K562 (cell line): ENCODE results near the gene REX1BD. TPM values are rescaled to one million over a fixed set of nuclear protein-coding genes. Genes with fewer than 3 reads are reported as not detected.
A peak's percentile ranks its signal among the peaks of the same experiment; 100 is the strongest.

ENCODE experiments used
- CBX3 ChIP-seq, 2 experiments: IDR thresholded peaks; 1 replicate in 1 of 2; 2 replicates in 1 of 2; pipeline ENCODE4 v1.6.1; 2012; ENCODE audit warnings: inconsistent platforms in 2 of 2, low read length in 2 of 2, borderline replicate concordance in 1 of 2, control low read depth in 1 of 2
- CBX5 ChIP-seq: IDR thresholded peaks from 2 replicates; pipeline ENCODE4 v1.6.1; 2014; ENCODE audit warnings: low read depth, borderline replicate concordance
- COPS2 ChIP-seq: fragments of 450-650 bp; conservative IDR thresholded peaks from 2 replicates; pipeline ENCODE4 v1.6.1; 2016; ENCODE audit warnings: mild to moderate bottlenecking, moderate library complexity
- GTF2A2 ChIP-seq: IDR thresholded peaks from 2 replicates; pipeline ENCODE4 v1.6.1; 2016; ENCODE audit warnings: mild to moderate bottlenecking, missing genetic modification characterization, missing compliant biosample characterization
- HCFC1 ChIP-seq: IDR thresholded peaks from 2 replicates; pipeline ENCODE4 v1.6.1; 2012; ENCODE audit warnings: low read depth, low read length, improper control_type of control experiment
- ILF3 ChIP-seq: fragments of 450-650 bp; IDR thresholded peaks from 2 replicates; pipeline ENCODE4 v1.6.1; 2018; ENCODE audit warnings: antibody characterized with exemption, mild to moderate bottlenecking, moderate library complexity, borderline replicate concordance
- KLF1 ChIP-seq: fragments of 450-650 bp; IDR thresholded peaks from 2 replicates; pipeline ENCODE4 v1.6.1; 2016; ENCODE audit warnings: missing genetic modification characterization, missing compliant biosample characterization
- KLF16 ChIP-seq: IDR thresholded peaks from 2 replicates; pipeline ENCODE4 v1.6.1; 2016; ENCODE audit warnings: antibody characterized with exemption
- SMAD3 ChIP-seq: fragments of 450-650 bp; formaldehyde crosslinking; conservative IDR thresholded peaks from 2 replicates; pipeline ENCODE4 v1.4.0; 2020; ENCODE audit warnings: mild to moderate bottlenecking
- TFAM ChIP-seq: fragments of 250-450 bp; sonication (Bioruptor Pico); conservative IDR thresholded peaks from 2 replicates; pipeline ENCODE4 v1.5.0; 2021; ENCODE audit warnings: mild to moderate bottlenecking, moderate library complexity
- THAP12 ChIP-seq: fragments of 250-450 bp; sonication (Bioruptor Pico); IDR thresholded peaks from 2 replicates; pipeline ENCODE4 v1.9.0; 2021; ENCODE audit warnings: mild to moderate bottlenecking, inconsistent platforms
- WHSC1 ChIP-seq: IDR thresholded peaks from one replicate; pipeline ENCODE4 v1.6.1; 2012; ENCODE audit warnings: low read length, control low read depth, inconsistent platforms
- ZNF133 ChIP-seq: fragments of 250-450 bp; sonication (Bioruptor Pico); IDR thresholded peaks from 2 replicates; pipeline ENCODE4 v1.4.0; 2020; ENCODE audit warnings: mild to moderate bottlenecking
- ZNF184 ChIP-seq: sonication (generic); formaldehyde crosslinking; IDR thresholded peaks from 2 replicates; pipeline ENCODE4 v1.5.0; 2020; ENCODE audit warnings: missing genetic modification reagents
- polyA plus RNA-seq, 8 experiments: library from polyadenylated mRNA; depleted of rRNA in 4 of 8; stranded (reverse) in 5 of 8; unstranded in 3 of 8; fragments of >200 nt; fragmentation: Nextera tagmentation in 2 of 8; fragmentation: Illumina TruSeq in 1 of 8; extraction: Ambion mirVana in 2 of 8; extraction: Trizol in 1 of 8; gene quantifications; 2 replicates each; pipeline versions ENCODE4 v1.2.1 to v1.2.3, GENCODE V29; 2011 to 2014; ENCODE audit warnings: inconsistent platforms in 1 of 8, missing spikeins in 1 of 8
- total RNA-seq, 7 experiments: library from RNA; depleted of rRNA in 6 of 7; stranded (reverse); fragments of >200 nt in 6 of 7; fragmentation: Illumina TruSeq in 2 of 7; extraction: Trizol in 2 of 7; gene quantifications; 2 replicates each; pipeline versions ENCODE4 v1.2.1 to v1.2.3, GENCODE V29; 2011 to 2021; ENCODE audit warnings: low replicate concordance in 1 of 7
- TF ChIP-seq, protein P1 (sequence below): fragments of 250-450 bp; sonication (Bioruptor Pico); IDR thresholded peaks from 2 replicates; pipeline ENCODE4 v1.4.0; 2020; ENCODE audit warnings: mild to moderate bottlenecking, moderate library complexity
- TF ChIP-seq, protein P2 (sequence below): fragments of 250-450 bp; sonication (Bioruptor Pico); IDR thresholded peaks from 2 replicates; pipeline ENCODE4 v1.8.0; 2022; ENCODE audit warnings: inconsistent platforms
- TF ChIP-seq, protein P3 (sequence below), 2 experiments: fragments of 450-650 bp in 1 of 2; sonication (generic) in 1 of 2; formaldehyde crosslinking; conservative IDR thresholded peaks; 2 replicates each; pipeline versions ENCODE4 v1.4.0 to v1.8.1; 2020 to 2022; ENCODE audit warnings: mild to moderate bottlenecking in 1 of 2, missing genetic modification reagents in 1 of 2
- TF ChIP-seq, protein P4 (sequence below): IDR thresholded peaks from 2 replicates; pipeline ENCODE4 v1.6.1; 2012; ENCODE audit warnings: low read depth, low read length, improper control_type of control experiment, borderline replicate concordance

Gene REX1BD
- total and polyA plus RNA-seq, 9 of the 15 experiments (the other 6 are each of a cell fraction or from before 2014, with no cell fraction given): 1.9 to 136 (median 13.8) TPM

GRCh38 chr19:18588611-18589379 is at the start of gene REX1BD (continued):
- TF ChIP-seq, protein P1, sequence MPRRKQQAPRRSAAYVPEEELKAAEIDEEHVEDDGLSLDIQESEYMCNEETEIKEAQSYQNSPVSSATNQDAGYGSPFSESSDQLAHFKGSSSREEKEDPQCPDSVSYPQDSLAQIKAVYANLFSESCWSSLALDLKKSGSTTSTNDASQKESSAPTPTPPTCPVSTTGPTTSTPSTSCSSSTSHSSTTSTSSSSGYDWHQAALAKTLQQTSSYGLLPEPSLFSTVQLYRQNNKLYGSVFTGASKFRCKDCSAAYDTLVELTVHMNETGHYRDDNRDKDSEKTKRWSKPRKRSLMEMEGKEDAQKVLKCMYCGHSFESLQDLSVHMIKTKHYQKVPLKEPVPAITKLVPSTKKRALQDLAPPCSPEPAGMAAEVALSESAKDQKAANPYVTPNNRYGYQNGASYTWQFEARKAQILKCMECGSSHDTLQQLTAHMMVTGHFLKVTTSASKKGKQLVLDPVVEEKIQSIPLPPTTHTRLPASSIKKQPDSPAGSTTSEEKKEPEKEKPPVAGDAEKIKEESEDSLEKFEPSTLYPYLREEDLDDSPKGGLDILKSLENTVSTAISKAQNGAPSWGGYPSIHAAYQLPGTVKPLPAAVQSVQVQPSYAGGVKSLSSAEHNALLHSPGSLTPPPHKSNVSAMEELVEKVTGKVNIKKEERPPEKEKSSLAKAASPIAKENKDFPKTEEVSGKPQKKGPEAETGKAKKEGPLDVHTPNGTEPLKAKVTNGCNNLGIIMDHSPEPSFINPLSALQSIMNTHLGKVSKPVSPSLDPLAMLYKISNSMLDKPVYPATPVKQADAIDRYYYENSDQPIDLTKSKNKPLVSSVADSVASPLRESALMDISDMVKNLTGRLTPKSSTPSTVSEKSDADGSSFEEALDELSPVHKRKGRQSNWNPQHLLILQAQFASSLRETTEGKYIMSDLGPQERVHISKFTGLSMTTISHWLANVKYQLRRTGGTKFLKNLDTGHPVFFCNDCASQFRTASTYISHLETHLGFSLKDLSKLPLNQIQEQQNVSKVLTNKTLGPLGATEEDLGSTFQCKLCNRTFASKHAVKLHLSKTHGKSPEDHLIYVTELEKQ: no peak
- TF ChIP-seq, protein P2, sequence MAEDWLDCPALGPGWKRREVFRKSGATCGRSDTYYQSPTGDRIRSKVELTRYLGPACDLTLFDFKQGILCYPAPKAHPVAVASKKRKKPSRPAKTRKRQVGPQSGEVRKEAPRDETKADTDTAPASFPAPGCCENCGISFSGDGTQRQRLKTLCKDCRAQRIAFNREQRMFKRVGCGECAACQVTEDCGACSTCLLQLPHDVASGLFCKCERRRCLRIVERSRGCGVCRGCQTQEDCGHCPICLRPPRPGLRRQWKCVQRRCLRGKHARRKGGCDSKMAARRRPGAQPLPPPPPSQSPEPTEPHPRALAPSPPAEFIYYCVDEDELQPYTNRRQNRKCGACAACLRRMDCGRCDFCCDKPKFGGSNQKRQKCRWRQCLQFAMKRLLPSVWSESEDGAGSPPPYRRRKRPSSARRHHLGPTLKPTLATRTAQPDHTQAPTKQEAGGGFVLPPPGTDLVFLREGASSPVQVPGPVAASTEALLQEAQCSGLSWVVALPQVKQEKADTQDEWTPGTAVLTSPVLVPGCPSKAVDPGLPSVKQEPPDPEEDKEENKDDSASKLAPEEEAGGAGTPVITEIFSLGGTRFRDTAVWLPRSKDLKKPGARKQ: no peak
- TF ChIP-seq TFAM (no peak), GTF2A2 (no peak), KLF1 (tag) (peak; percentile 62; the same call in 1 of the 2 replicates), CBX5 (no peak), HCFC1 (peak; percentile 74), ILF3 (no peak), ZNF133 (CRISPR knock-in tag) (no peak), WHSC1 (no peak), THAP12 (CRISPR knock-in tag) (peak; percentile 99), COPS2 (no peak), KLF16 (no peak), ZNF184 (no peak), SMAD3 (CRISPR knock-in tag) (no peak), CBX3 (IDR thresholded peaks at IDR 0.05; ENCODE audit: borderline replicate concordance in 1 of 2, low read length in 2 of 2) (peak in 1 of 2 experiments; percentile 85; a peak in 1 of 3 replicates)
- TF ChIP-seq, protein P3, sequence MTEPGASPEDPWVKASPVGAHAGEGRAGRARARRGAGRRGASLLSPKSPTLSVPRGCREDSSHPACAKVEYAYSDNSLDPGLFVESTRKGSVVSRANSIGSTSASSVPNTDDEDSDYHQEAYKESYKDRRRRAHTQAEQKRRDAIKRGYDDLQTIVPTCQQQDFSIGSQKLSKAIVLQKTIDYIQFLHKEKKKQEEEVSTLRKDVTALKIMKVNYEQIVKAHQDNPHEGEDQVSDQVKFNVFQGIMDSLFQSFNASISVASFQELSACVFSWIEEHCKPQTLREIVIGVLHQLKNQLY (CRISPR knock-in tag; conservative IDR thresholded peaks at IDR 0.05): no peak
- TF ChIP-seq, protein P4, sequence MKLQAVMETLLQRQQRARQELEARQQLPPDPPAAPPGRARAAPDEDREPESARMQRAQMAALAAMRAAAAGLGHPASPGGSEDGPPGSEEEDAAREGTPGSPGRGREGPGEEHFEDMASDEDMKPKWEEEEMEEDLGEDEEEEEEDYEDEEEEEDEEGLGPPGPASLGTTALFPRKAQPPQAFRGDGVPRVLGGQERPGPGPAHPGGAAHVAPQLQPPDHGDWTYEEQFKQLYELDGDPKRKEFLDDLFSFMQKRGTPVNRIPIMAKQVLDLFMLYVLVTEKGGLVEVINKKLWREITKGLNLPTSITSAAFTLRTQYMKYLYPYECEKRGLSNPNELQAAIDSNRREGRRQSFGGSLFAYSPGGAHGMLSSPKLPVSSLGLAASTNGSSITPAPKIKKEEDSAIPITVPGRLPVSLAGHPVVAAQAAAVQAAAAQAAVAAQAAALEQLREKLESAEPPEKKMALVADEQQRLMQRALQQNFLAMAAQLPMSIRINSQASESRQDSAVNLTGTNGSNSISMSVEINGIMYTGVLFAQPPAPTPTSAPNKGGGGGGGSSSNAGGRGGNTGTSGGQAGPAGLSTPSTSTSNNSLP: no peak; the same call in 1 of the 2 replicates
